GM12865 (cell line): ENCODE measurements around the gene OAT.

Source experiments
- DNase-seq: peaks from one replicate; pipeline ENCODE4 v3.0.0; 2010; ENCODE audit warnings: low read depth
- H3K4me3 ChIP-seq: 2 replicates; pipeline ENCODE4 v1.5.1; 2011; ENCODE audit warnings: mild to moderate bottlenecking, low read depth, low read length, control low read depth
- CTCF ChIP-seq: IDR thresholded peaks from 2 replicates; pipeline ENCODE4 v1.5.1; 2011; ENCODE audit warnings: low read length, control low read depth, low read depth, inconsistent platforms; ENCODE audit not compliant: insufficient read depth; ENCODE audit errors: missing control alignments

OAT gene

GRCh38 chr10:124384591-124385190, 34.0 kb downstream of the OAT start:
- no peak for TF ChIP-seq CTCF
- no peak overlapping the region for H3K4me3 ChIP-seq
- no peak for DNase-seq

GRCh38 chr10:124384172-124384571, 34.6 kb downstream of the OAT start:
- no peak for TF ChIP-seq CTCF
- DNase-seq = no peak
- H3K4me3 ChIP-seq = no peak overlapping the region

GRCh38 chr10:124383496-124383895, 35.2 kb downstream of the OAT start:
- no peak for DNase-seq
- TF ChIP-seq CTCF = no peak
- no peak overlapping the region for H3K4me3 ChIP-seq

- TF ChIP-seq CTCF = no peak
- no peak for DNase-seq
- H3K4me3 ChIP-seq = no peak overlapping the region
These were observed 37.6 kb downstream of the OAT start for GRCh38 chr10:124381011-124381611.

GRCh38 chr10:124380256-124380995, 38.3 kb downstream of the OAT start:
- no peak overlapping the region for H3K4me3 ChIP-seq
- no peak for DNase-seq
- no peak for TF ChIP-seq CTCF

- H3K4me3 ChIP-seq = no peak overlapping the region
- no peak for DNase-seq
- no peak for TF ChIP-seq CTCF
These were observed 39.0 kb downstream of the OAT start for GRCh38 chr10:124379609-124380193.
